Vagina (tissue), 2 donors: ENCODE data around the gene NT5C1A. TPM values are rescaled to one million over a fixed set of nuclear protein-coding genes. Genes with fewer than 3 reads are reported as not detected.

ENCODE experiments used
- DNase-seq, 2 donors: peaks; one replicate each; pipeline ENCODE4 v3.0.0-alpha.2; 2017; ENCODE audit errors: extremely low spot score in 2 of 2
- H3K27ac ChIP-seq: fragments of 200-600 bp; sonication (generic); one replicate; pipeline ENCODE4 v1.5.1; 2019
- H3K27me3 ChIP-seq: fragments of 200-600 bp; sonication (generic); one replicate; pipeline ENCODE4 v1.5.1; 2019
- H3K36me3 ChIP-seq, 2 donors: fragments of 200-600 bp; sonication (generic); one replicate each; pipeline ENCODE4 v1.5.1; 2017 to 2019
- H3K4me1 ChIP-seq: fragments of 200-600 bp; sonication (generic); one replicate; pipeline ENCODE4 v1.5.1; 2019
- H3K4me3 ChIP-seq, 2 donors: fragments of 200-600 bp; sonication (generic); 1 replicate in 1 of 2; 2 replicates in 1 of 2; pipeline ENCODE4 v1.5.1; 2016 to 2019
- H3K9me3 ChIP-seq: fragments of 200-600 bp; sonication (generic); one replicate; pipeline ENCODE4 v1.5.1; 2019
- POLR2A ChIP-seq, 2 donors: fragments of 450-650 bp; IDR thresholded peaks; one replicate each; pipeline ENCODE4 v1.6.1; 2017; ENCODE audit warnings: antibody characterized with exemption in 2 of 2, mild to moderate bottlenecking in 2 of 2, moderate library complexity in 2 of 2
- POLR2AphosphoS5 ChIP-seq, 2 donors: sonication (generic); formaldehyde crosslinking; IDR thresholded peaks; one replicate each; pipeline ENCODE4 v1.9.0; 2017; ENCODE audit warnings: antibody characterized with exemption in 2 of 2, mild to moderate bottlenecking in 2 of 2, low read depth in 1 of 2; ENCODE audit not compliant: insufficient read depth in 1 of 2
- intact Hi-C: fragments of 100-400 bp; cut with DNase I; formaldehyde crosslinking; loops from one replicate; pipeline ENCODE4 v1.15.1; 2023
- total RNA-seq: library from RNA; depleted of rRNA; stranded (reverse); fragments of >200 nt; gene quantifications from one replicate; pipeline ENCODE4 v1.2.3, GENCODE V29; 2016
- TF ChIP-seq, protein P1 (sequence below), 3 experiments: fragments of 450-650 bp in 2 of 3; fragments of 200-600 bp in 1 of 3; sonication (generic) in 1 of 3; IDR thresholded peaks; one replicate each; pipeline ENCODE4 v1.5.1; 2017 to 2019; ENCODE audit warnings: antibody characterized with exemption in 3 of 3, mild to moderate bottlenecking in 2 of 3, moderate library complexity in 2 of 3

Gene NT5C1A
- total RNA-seq, 1 donor from 2014 or later: not detected

DNA sequence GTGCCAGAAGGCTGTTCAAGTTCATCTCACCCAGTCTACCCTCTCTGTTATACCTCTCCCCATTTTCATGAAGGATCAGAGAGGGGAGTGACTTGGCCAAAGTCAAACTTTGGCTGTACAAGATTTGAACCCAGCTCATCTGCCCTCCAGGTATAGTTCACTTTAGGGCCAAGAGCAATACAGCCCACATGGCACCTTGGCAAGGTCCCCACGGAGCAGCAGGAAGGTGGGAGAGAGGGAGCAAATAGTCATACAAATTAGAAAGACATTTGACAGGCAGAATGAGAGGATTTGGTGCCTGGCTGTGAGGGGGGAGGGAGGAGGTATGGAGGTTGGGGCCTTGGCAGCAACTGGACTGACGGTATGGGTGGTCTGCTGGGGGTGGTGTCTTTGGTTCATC is 18.3 kb upstream of the NT5C1A start:
- Histone ChIP-seq H3K4me3 (no peak overlapping the region), H3K27me3 (no peaks in the 10 kb centered on the region), H3K36me3 (no peaks in the 10 kb centered on the region), H3K9me3 (no peaks in the 10 kb centered on the region), H3K27ac (no peak overlapping the region), H3K4me1 (peaks cover 21% of the 10 kb centered on the region)
- intact Hi-C loops: no loop called here
- TF ChIP-seq, protein P1, sequence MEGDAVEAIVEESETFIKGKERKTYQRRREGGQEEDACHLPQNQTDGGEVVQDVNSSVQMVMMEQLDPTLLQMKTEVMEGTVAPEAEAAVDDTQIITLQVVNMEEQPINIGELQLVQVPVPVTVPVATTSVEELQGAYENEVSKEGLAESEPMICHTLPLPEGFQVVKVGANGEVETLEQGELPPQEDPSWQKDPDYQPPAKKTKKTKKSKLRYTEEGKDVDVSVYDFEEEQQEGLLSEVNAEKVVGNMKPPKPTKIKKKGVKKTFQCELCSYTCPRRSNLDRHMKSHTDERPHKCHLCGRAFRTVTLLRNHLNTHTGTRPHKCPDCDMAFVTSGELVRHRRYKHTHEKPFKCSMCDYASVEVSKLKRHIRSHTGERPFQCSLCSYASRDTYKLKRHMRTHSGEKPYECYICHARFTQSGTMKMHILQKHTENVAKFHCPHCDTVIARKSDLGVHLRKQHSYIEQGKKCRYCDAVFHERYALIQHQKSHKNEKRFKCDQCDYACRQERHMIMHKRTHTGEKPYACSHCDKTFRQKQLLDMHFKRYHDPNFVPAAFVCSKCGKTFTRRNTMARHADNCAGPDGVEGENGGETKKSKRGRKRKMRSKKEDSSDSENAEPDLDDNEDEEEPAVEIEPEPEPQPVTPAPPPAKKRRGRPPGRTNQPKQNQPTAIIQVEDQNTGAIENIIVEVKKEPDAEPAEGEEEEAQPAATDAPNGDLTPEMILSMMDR (IDR thresholded peaks at IDR 0.05): no peak
- no peak for TF ChIP-seq POLR2AphosphoS5 (IDR thresholded peaks at IDR 0.05; ENCODE audit: insufficient read depth in 1 of 2, low read depth in 1 of 2)
- no peak for DNase-seq

- Histone ChIP-seq H3K4me3 (no peak overlapping the region), H3K27me3 (no peaks in the 10 kb centered on the region), H3K9me3 (no peaks in the 10 kb centered on the region), H3K4me1 (peaks cover 21% of the 10 kb centered on the region), H3K36me3 (no peaks in the 10 kb centered on the region), H3K27ac (no peak overlapping the region)
- TF ChIP-seq POLR2AphosphoS5 (IDR thresholded peaks at IDR 0.05; ENCODE audit: insufficient read depth in 1 of 2, low read depth in 1 of 2) (no peak), POLR2A (IDR thresholded peaks at IDR 0.05) (no peak)
- TF ChIP-seq, protein P1 (IDR thresholded peaks at IDR 0.05): no peak
- intact Hi-C loops: no loop called here
- no peak for DNase-seq
Measured at GRCh38 chr1:39689635-39690034, 17.7 kb upstream of the NT5C1A start.

- Histone ChIP-seq H3K36me3 (no peaks in the 10 kb centered on the region), H3K4me3 (no peak overlapping the region), H3K4me1 (peaks cover 21% of the 10 kb centered on the region), H3K27me3 (no peaks in the 10 kb centered on the region), H3K27ac (no peak overlapping the region), H3K9me3 (no peaks in the 10 kb centered on the region)
- TF ChIP-seq, protein P1 (IDR thresholded peaks at IDR 0.05): no peak
- TF ChIP-seq POLR2A (IDR thresholded peaks at IDR 0.05): no peak
- TF ChIP-seq POLR2AphosphoS5 (IDR thresholded peaks at IDR 0.05; ENCODE audit: insufficient read depth in 1 of 2, low read depth in 1 of 2): no peak
- intact Hi-C loops: no loop called here
- no peak for DNase-seq
Measured at GRCh38 chr1:39689214-39689613, 17.3 kb upstream of the NT5C1A start.

DNA sequence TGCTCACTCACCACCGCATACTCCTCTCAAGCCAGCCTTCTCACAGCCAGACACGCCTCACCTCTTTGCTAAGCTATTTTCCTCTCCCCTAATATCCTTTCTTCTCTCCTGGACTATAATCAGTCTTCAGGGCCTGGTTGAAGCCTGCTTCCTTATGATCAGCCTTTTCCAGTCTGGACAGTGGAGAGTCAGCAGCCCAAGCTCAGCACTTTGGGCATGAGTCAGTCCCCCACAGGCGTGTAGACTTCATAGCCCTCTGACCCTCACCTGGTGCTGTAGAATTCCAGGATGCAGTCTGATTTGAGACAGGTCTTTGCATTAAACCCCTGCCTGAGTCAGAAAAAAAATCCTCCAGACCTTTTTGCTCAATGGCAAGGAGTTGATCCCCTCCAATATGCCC is 16.8 kb upstream of the NT5C1A start:
- Histone ChIP-seq H3K9me3 (no peaks in the 10 kb centered on the region), H3K27me3 (no peaks in the 10 kb centered on the region), H3K4me3 (no peak overlapping the region), H3K4me1 (peaks cover 25% of the 10 kb centered on the region), H3K27ac (no peak overlapping the region), H3K36me3 (no peaks in the 10 kb centered on the region)
- TF ChIP-seq POLR2AphosphoS5 (IDR thresholded peaks at IDR 0.05; ENCODE audit: insufficient read depth in 1 of 2, low read depth in 1 of 2) (no peak), POLR2A (IDR thresholded peaks at IDR 0.05) (no peak)
- TF ChIP-seq, protein P1 (IDR thresholded peaks at IDR 0.05): no peak
- intact Hi-C loops: no loop called here
- DNase-seq: no peak

DNA sequence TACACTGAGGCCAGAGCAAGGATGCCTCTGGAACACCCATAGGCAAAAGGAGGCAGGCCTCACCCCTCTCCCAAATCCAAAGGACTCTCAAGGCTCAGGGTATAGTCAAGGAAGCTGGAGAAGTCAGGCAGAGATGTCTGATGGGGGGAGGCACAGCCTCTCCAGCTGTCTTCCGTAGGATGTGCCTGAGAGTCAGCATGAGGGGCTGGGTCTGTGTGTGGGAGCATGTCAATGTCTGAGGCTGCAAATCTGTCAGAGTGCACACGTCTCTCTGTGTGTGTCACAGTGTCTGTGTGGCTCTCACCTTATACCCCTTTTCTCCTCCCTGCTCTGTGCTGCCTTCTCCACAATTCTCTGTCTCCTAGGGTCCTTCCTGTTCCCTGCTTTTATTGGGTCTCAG is 15.3 kb upstream of the NT5C1A start:
- H3K9me3 ChIP-seq: no peaks in the 10 kb centered on the region
- H3K27me3 ChIP-seq: no peaks in the 10 kb centered on the region
- H3K36me3 ChIP-seq: no peaks in the 10 kb centered on the region
- H3K27ac ChIP-seq: no peak overlapping the region
- intact Hi-C loops: no loop called here
- H3K4me3 ChIP-seq: no peak overlapping the region
- DNase-seq: no peak
- H3K4me1 ChIP-seq: peaks cover 21% of the 10 kb centered on the region
- TF ChIP-seq POLR2AphosphoS5 (IDR thresholded peaks at IDR 0.05; ENCODE audit: insufficient read depth in 1 of 2, low read depth in 1 of 2) (no peak), POLR2A (IDR thresholded peaks at IDR 0.05) (no peak)
- TF ChIP-seq, protein P1 (IDR thresholded peaks at IDR 0.05): no peak
